NOMO-1 treated with DMSO at 0.1 percent for 48 hours (cell line): ENCODE results near the gene DCUN1D2.
A peak's percentile ranks its signal among the peaks of the same experiment; 100 is the strongest.
"Not testable (repeated sequence)": the region's sequence is repeated elsewhere in the genome, so short reads cannot be mapped to it uniquely, and the experiment has no call there.

Experiments
- DNase-seq: peaks from one replicate; lab custom pipeline; 2025; ENCODE audit not compliant: unreplicated experiment; lab: John Stamatoyannopoulos, UW

The DCUN1D2 gene

DNA sequence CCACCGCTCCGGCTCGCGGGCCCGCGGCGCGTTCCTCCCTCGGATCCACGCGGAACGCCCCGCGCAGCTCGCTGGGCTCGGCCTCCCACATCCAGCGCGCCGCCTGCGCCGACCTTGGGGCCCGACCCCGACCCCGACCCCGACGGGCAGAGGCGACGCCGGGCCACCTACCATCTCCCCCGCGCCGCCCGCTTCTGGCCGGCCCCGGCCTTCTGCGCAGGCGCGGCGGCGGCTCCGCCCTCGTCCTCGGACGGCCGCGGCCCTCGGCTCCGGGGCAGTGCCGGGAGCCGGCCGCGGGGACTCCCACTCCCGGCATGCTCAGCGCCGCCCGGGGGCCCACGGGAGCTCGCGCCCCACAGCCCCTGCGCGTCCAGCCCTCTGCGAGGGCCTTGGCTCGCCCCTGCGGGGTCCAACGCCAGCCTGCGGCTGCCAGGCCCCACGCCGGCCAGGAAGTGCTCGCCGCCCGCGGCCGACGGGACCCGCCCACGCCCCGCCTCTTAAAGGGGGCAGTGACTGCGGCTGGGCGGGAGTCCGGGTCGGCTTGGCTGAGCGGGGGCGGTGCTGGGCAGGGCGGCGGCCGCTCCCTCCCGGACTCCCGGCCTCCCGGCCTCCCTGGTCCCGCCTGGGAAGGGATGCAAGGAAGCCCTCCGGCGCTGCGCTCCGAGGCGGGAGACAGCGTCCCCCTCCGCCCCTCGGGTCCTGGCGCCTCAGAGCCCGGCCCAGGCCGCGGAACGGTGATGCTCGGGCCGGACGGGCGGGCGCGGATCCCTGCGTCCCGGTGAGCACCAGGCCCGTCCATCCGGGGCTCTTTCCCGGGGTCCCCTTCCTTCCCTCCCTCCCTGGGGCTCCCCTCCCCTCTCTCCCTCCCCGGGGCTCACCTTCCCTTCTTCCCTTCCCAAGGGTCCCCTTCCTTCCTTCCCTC lies at the start of gene DCUN1D2:
Gene DCUN1D2 (minus strand): TSS at position 216 of the 922 bp plus-strand sequence. CDS start 42 bp downstream, at position 174.
- DNase-seq: peak; percentile 94

DNA sequence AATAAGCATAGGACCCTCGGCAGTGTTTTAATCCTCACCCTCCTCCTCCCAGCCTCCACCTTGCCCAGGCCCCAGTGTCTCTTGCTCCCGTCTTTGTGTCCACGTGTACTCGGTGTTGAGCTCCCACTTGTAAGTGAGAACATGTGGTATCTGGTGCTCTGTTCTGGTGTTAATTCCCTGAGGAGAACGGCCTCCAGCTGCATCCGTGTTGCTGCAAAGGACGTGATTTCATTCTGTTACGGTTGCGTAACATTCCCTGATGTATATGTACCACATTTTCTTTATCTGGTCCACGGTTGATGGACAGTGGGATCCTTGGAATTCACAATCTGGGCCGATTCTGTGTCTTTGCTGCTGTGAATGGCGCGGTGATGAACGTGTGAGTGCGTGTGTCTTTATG lies 49.3 kb upstream of the DCUN1D2 start:
- no peak for DNase-seq

DNA sequence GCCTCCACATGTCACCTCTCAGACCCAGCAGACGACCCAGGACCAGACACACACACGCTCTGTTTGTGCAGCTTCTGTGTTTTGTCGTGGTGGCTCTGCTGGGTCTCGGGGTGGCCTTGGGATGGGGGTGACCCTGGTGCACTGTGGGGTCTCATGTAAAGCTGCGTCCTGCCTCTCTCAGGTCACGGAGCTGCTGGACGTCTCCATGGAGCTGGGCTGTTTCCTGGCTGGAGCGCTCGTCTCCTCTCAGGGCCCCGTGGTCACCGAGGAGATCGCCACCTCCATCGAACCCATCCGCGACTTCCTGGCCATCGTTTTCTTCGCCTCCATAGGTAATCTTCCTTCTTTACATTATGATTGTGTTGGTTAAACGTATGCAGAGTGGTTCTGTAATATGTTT lies 48.7 kb upstream of the DCUN1D2 start:
- DNase-seq: no peak

DNA sequence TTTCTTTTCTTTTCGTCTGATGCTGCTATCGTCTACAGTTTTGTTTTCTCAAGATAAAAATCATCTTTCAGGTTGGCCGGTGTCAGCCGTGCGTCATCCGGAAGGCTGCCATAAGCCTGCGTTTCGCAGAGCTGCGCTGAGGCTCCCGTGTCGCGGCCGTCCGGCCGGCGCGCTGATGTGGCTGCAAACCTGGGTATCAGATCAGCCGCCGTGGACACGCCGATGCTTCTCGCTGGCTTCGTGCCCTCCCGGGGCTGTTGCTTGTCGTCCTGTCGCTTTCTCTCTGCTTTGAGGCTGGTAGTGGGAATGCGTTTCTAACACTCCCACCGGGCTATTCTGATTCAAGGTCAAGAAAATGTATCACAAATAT lies 48.2 kb upstream of the DCUN1D2 start:
- no peak for DNase-seq

DNA sequence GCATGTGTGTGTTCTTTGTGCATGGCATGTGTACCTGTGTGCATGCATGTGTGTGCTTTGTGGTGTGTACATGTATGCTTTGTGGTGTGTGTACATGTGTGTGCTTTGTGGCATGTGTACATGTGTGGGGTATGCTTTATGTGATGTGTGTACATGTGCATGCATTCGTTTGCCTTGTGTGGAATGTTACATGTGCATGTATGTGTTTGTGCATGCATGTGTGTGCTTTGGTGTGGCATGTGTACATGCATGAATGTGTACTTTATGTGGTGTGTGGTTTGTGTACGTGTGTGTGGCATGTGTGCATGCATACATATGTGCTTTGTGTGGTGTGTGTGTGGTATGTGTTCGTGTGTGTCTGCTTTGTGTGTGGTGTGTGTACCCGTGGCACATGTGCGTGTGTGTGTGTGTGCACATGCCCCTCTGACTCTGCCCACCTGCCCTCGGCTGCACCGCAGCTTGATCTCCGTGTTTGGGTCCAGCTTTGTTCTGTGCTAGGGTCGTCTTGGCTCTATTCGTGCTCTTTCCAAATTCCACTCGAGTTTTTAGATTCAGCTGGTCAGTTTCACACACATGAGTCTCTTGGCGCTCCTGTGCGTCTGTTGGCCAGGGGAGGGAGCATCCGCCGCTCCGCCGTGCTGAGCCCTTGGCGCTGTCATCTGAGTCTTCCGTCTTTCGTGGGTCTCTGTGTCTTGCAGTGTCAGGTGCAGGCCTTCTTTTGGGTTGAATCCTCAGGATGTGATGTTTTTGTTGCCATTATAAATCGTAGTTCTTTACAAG lies 47.6 kb upstream of the DCUN1D2 start:
- no peak for DNase-seq

DNA sequence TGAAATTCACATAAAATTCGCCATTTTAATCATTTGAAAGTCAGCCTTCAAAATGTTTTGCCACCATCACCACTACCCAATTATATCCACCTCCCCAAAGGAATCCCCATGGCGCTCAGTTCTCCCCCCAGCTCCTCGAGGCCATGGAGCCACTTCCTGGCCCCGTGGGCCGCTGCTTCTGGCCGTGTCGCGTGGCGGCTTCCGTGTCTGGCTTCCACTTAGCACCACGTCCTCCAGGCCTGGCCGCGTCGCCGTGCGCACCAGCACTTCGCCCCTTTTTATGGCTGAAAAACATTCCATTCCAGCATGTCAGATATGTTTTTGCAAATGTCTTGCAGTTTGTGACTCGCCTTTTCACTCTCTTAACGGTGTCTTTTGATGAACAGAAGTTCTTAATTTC lies 46.7 kb upstream of the DCUN1D2 start:
- no peak for DNase-seq

DNA sequence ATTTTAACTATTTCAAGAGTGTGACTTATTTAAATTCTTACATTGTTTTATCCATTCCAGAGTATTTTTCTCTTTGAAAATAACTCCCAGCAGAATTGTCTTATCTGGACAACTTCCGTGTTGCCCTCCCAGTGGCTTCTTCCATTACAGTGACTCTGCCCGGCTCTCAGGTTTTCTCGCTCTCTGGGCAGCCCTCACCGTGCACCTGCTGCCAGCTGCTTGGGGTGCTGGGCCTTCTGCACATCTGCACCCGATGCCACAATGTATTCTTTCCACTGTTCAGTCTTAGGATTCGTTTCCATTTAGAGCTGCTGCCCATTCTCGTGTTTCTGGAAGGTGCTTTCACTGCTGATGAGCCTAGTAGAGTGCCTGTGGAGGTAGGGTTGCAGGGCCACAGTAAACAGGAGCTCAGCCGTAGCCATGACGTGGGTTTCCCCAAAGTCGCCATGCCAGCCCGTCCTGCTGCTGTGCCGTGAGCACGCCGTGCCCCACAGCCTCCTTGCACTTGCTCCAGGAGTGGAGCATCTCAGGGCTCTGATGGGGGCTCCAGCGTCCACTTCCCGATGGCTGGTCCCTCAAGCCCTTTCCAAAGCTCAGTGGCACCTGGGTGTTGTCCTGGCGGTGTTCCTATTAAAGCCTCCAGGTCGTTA lies 46.1 kb upstream of the DCUN1D2 start:
- DNase-seq: no peak

DNA sequence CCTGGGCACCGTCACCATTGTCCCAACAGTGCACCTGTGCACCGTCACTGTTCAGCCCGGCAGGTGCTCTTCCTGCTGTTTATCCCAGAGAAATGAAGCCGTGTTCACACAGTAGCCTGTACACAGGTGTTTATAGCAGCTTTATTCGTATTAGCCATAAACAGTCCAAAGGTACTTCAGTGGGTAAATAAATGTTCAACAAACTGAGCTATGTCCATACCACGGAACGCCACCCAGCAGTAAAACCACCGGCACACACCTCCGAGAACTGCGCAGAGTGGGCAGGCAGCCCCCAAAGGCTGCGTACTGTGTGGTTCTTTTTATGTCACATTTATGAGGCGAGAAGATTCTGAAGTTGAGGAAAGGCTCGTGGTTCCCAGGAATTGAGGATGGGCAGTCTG lies 44.9 kb upstream of the DCUN1D2 start:
- DNase-seq: no peak

DNA sequence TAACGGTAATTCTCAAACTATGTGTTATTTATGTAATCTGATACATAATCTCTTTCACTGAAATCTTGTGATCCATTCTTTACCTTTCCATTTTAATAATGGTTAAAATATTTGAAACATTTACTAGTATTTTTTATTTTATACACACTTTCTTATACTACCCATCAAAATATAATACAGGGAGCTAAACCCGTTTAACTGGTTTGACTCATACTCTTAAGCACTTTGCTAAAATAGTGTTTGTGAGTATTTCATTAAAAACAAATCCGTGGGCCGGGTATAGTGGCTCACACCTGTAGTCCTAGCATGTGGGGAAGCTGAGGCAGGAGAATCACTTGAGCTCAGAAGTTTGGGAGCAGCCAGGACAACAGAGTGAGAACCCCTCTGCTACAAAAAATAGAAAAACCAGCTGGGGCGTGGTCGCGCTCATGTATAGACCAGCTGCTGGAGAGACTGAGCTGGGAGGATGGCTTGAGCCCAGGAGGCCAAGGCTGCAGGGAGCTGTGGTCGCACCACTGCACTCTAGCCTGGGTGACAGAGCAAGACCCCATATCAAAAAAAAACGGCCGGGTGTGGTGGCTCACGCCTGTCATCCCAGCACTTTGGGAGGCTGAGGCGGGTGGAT lies 43.8 kb upstream of the DCUN1D2 start:
- no peak for DNase-seq

DNA sequence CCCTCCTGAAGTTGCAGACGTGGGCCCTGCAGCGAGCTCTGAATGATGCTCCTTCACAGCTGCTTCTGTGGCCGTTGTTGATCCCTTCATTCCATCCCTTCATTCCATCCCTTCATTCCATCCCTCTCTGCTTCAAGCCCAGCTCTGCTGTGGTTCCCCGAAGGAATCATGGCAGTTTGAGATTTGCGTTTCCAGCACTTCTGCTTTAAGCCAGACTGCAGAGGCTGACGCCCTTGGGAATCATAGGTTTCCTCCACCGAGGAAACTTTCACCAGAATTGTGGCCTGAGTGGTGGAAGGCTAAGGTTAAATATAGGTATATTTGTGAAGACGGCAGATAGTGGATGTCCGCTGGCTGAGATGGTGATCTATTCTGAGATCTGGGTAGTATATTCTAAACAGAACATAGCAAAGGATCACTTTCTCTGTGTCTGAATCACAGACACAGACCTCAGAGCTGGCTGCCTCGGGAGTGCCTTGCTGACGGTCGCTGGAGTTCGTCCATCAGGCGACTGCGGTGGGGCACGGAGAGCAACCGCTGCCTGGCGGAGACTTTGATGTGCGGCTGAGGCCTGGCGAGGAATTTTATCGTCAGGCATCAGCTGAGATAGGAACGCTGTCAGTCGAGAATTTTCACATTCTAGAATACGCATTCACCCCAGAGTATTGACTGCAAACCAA lies 42.8 kb upstream of the DCUN1D2 start:
- no peak for DNase-seq

DNA sequence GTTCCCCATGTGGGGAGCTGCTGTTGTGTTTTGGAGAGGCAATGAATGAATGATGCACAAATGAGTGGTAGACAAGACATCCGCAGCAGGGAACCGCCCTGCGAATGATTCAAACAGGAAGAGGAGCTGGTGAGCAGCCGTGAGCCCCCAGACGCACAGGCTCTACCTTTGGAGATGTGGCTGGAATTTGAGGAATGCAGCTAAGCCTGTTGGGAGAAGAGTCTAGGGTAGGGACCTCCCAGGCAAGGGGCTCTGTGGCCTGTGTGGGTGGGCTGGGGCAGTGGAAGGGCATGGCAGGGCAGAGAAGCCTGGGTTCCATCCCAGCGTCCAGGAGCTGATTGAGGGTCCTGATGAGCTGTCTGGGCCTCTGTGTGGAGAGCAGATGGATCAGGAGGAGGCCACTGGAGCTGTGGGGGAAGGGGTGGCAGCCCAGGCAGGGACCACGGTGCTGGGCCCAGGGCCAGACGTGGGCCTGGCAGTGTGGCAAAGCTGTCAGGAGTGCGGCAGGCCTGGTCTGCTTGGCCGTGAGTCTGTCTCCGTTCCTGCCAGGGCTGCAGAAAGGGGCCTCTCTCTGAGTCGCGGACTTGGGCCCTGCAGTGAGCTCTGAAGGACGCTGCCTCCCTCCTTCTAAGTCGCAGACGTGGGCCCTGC lies 41.8 kb upstream of the DCUN1D2 start:
- no peak for DNase-seq

DNA sequence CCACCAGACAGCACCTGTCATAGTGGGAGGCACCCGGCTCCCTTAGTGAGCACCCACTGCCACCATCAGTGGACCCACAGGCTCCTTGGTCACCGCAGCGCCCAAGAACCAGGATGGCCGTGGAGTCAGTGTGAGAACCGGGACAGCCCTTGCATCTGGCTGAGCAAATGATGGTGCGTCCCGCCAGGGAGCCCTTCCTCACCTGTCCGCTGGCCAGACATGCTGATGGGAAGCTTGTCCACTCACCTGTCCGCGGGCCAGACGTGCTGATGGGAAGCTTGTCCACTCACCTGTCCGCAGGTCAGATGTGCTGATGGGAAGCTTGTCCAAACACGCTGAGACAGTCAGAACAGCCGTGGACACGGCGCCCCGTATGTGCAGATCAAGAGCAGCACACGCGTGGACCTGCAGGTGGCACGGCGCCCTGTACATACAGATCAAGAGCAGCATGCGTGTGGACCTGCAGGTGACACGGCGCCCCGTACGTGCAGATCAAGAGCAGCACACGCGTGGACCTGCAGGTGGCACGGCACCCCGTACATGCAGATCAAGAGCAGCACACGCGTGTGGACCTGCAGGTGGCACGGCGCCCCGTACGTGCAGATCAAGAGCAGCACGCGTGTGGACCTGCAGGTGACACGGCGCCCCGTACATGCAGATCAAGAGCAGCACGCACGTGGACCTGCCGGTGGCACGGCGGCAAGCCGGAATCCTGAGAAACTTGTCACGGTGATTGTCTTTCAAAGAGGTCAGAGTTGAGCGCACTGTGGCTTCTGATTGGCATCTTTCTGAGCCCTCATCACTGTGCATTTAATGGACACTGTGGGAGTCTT lies 40.7 kb upstream of the DCUN1D2 start:
- no peak for DNase-seq

DNA sequence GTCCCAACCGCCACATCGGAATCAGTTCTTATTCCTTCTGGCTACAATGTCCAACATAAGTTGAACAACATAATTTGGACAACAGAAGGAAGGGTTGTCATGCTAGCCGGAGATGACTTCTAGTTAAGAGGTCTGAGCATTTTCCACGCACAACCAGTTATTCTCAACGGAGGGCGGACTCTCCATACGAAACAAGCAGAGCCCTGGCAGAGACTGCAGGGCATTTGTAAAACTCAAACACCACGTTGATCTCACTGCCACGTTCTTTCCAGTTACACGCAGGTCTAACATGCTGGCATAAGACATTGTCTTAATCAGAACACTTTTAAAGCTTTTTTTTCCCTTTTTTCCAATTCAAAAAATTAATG lies 38.3 kb upstream of the DCUN1D2 start:
- no peak for DNase-seq

DNA sequence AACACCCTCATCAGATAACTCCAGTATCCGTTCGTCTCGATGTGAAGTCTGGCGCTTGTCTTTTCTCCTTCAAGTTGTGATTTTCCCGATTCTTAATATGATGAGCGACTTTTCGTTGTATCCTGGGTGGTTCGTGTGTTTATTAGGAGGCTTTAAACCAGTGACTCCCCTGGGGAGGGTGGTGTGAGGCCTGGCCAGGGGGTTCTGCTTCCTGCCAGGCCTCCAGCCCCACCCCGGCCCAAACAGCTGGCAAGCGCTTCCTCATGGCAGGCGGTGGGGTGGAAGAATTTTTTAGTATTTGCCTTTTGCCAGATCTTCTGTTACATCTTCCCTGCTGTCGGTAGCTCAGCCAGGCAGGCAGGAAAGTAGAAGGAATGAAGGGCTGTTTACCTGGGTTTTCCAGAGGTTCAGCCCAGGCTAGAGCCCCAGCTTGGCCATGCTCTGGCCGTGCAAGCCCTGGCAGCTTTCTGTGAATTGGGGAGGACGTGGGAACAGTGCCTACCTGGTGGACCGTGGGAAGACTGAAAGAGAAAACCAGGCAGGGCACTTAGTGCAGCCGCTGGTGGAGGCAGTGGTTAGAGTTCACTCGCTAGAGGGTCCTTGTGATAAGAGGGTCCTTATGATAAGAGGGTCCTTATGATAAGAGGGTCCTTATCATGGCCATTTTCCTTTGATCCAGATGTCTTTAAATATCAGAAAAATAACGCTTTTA lies 37.7 kb upstream of the DCUN1D2 start:
- no peak for DNase-seq

DNA sequence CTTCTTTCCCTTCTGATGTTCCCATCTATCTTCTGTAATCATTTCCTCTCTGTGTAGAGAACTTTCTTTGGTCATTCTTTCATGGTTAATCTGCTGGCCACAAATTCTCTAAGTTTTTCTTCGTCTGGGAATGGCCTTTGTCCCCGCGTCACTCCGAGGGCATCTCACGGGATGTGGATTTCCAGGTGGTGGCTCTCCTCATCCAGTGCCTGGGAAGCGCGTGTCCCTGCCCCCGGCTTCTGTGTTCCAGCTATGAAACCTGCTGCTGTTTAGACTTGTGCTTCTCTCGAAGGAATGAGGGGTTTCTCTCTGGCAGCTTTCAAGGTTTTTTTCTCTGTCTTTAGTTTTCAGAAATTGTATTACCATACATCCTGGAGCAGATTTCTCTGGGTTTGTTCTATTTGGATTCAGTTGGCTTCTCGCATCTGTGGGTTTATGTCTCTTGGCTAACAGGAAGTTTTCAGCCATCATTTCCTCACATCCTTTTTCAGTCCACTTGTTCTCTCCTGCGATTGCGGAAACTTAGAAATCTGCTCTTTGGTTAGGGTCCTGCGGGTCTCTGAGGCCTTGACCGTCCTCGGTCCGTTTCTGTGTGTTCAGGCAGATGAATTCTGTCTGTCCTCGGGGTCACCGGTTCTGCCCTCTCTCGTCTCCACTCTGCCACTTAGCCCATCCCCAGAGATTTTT lies 36.9 kb upstream of the DCUN1D2 start:
- peak; percentile 8 for DNase-seq

DNA sequence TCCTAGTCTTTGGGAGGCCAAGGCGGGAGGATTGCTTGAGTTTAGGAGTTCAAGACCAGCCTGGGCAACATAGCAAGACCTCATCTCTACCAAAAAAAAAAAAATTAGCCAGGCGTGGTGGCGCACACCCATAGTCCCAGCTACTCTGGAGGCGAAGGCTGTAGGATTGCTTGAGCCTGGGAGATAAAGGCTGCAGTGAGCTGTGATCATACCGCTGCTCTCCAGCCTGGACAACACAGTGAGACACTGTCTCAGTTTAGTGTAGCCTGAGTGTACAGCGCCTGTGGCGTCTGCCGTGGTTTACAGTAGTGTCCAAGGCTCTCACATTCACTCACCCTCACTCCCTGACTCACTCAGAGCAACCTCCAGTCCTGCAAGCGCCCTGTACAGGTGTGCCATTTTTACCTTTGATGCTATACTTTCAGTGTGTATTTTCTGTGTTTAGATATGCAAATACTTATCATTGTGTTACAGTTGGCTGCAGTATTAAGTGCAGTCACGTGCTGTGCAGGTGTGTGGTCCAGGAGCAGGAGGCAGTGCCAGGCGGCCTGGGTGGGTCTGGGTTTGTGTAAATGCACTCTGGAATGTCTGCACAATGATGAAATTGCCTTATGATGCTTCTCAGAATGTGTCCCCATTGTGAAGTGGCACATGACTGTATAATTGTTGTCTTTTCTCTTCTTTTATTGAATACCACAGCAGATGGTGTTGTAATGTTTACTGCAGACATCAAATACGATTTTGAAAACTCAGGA lies 36.1 kb upstream of the DCUN1D2 start:
- DNase-seq: no peak

DNA sequence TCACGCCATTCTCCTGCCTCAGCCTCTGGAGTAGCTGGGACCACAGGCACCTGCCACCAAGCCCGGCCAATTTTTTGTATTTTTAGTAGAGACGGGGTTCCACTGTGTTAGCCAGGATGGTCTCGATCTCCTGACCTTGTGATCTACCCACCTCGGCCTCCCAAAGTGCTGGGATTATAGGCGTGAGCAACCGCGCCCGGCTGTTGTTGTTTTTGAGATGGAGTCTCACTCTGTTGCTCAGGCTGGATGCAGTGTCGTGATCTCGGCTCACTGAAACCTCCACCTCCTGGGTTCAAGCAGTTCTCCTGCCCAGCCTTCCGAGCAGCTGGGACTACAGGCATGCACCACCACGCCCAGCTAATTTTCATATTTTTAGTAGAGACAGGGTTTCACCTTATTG lies 31.9 kb upstream of the DCUN1D2 start:
- not testable (repeated sequence) for DNase-seq
